GM18517 (cell line): ENCODE measurements around the gene HIKESHI.
"Not testable (repeated sequence)": the region's sequence is repeated elsewhere in the genome, so short reads cannot be mapped to it uniquely, and the experiment has no call there.

Source experiments
- ATAC-seq: cut with Tn5 transposase; IDR thresholded peaks from one replicate; pipeline ENCODE4 v1.9.1; 2021; ENCODE audit warnings: mild to moderate bottlenecking, moderate library complexity; ENCODE audit not compliant: unreplicated experiment

The HIKESHI gene, protein sequence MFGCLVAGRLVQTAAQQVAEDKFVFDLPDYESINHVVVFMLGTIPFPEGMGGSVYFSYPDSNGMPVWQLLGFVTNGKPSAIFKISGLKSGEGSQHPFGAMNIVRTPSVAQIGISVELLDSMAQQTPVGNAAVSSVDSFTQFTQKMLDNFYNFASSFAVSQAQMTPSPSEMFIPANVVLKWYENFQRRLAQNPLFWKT

DNA sequence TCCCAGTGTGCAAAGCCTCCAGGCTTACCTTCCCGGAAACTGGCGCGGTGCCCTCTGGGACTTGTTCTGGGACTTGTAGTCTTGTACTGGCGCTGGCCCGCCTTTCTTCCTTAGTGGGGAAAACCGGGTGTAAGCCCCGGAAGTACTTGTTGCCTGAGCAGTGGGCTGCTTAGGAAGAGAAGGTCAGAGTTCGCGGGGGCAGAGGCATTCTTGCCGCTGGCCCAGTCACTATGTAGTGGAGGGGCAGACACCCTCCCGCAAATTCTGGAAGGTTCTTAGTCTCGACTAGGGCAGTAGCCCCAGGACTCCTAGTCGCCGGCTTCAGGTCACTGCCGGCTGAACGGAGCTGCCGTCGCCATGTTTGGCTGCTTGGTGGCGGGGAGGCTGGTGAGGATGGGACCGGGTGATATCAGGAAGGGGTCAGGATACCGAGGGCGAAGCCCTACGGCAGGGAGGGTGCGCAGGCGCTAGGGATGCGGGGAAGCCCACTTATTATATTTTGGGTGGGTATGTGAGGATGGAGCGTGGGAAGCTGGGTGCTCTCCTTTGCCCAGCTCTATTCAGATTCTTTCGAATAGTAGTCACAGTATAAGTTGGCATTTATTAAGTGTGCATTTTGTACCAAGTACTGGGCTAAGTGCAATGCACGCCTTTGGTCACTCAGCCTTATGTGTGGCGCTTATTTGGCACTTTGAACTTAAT lies at the start of gene HIKESHI:
HIKESHI (plus strand) TSS at position 149 of the 702 bp plus-strand sequence; CDS start at position 358, 209 bp downstream.
- peak; percentile 98 for ATAC-seq

DNA sequence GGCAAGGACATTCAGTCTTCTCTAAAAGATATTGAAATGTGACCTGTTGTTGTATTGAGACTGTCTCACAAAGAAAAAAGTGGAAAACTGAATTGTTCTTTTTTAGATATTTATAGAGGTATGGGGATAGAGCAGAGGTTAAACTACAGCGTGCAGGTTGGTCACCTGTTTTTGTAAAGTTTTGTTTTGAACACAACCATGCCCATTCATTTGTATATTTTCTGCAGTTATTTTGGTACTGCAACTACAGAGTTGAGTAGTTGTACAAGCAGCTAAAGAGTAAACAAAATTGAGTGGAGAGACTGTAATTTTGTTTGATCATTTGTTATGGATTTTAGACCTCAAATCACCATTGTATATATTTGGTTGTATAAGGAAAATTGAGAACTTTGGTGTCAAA lies 46.1 kb upstream of the HIKESHI start:
- peak; percentile 88 for ATAC-seq

DNA sequence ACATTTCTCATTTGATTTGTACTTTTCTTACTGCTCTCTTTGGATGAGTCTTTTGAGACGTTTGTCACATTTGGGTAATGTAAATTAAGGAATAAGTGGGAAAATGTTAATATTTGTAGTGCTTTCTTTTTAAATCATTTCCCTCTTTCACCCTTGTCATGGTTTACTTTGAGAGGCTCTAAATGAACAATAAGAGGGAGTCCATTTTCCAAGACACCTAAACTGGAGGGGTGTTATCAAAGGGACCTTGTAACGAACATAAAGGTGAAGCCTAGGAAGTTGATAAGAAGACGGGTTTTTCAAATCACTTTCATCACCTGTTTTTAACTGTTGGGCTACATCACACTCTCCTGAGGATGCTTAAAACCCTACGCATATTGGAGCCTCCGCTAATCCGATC lies 45.4 kb upstream of the HIKESHI start:
- no peak for ATAC-seq

DNA sequence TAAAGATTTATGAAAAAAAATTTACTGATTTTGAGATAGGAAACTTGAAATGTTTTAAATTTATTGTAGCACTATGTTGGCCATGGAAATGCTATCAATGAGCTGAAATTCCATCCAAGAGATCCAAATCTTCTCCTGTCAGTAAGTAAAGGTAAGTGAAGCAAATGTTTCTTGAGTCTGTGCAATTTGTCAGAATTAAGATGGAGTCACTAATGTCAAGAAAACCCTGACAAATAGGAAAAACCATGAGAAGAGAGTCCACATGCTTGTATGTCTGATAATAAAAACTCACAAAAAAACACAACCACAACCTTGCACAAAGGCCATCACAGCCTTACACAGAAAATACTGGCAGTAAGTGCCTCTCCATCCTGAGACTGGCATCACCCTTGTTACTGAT lies 44.6 kb upstream of the HIKESHI start:
- no peak for ATAC-seq

DNA sequence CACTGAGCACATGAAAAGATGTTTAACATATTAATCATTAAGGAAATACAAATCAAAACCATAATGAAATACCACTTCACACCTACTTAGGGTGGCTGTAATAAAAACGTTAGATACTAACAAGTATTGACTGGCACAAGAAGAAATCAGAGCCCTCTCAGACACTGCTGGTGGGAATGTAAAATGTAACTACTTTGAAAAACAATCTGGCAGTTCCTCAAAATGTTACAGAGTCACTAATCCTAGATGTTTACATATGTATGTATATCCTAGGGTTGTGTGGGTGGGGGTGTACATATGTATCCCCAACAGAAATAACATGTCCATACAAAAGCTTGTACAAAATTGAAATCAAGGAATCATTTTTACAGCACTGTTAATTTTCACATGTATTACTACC lies 42.3 kb upstream of the HIKESHI start:
- no peak for ATAC-seq

DNA sequence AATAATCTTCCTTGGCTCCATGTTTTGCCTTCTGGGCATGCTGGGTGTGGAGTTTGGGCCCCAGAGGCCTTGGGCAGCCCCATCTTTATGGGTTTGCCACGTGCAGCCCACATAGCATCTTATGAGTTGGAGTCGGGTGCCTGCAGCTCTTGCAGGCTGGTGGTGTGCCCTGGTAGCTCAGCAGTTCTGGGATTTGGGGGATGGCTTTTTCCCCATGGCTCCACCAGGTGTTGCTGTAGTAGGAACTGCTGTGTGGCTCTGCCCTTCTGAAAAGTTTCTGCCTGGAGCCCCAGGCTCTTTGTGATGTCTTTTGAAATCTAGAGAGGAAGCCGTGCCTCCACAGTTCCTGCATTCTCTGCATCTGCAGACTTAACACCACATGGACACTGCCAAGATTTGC lies 40.7 kb upstream of the HIKESHI start:
- no peak for ATAC-seq

DNA sequence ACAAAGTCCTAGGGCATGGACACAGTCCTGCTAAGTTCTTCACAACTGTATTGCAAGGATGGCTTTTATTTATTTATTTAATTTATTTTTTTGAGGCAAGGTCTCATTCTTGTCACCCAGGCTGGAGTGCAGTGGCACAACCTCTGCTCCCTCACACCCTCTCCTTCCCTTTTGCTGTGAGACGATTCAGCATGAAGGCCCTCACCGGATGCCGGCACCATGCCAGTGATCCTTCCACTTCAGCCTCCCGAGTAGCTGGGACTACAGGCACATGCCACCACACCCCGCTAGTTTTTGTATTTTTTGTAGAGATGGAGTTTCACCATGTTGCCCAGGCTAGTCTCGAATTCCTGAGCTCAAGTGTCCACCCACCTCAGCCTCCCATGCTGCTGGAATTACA lies 39.7 kb upstream of the HIKESHI start:
- no peak for ATAC-seq

DNA sequence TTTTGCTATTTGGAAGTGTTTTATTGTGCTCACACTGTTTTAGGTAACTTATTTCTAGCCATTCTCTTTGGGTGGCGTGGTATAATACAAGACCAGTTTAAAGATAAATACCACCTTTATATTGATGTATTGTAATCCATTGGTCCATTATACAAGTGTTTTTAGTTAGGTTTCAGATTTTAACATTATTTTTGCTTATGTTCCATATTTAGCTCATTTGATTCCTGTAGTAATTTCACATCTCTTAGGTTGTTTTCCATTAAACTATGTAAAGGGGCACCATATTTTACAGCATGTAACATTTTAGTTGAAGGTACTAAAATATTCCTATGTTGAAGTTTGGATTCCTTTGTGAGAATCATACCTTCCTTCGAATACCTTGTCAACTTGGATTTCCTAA lies 37.4 kb upstream of the HIKESHI start:
- ATAC-seq: no peak

DNA sequence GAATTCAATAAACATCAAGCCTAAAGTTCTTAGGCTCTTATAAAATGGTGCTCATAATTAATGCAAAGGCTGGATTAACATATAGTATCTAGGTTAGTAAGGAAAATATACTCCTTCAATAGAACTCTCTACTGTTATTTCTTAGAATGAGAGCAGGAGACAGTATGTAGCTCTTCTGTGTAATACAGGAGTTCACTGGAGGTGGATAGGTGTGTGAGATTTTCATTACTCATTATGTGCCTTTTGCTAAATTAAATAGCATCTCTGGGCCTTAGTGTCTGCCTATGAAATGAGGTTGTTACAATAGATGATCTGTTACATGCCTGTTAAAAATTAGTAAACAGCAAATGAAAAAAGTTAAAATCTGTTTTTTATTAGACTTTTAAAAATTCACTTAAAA lies 36.8 kb upstream of the HIKESHI start:
- ATAC-seq: no peak

DNA sequence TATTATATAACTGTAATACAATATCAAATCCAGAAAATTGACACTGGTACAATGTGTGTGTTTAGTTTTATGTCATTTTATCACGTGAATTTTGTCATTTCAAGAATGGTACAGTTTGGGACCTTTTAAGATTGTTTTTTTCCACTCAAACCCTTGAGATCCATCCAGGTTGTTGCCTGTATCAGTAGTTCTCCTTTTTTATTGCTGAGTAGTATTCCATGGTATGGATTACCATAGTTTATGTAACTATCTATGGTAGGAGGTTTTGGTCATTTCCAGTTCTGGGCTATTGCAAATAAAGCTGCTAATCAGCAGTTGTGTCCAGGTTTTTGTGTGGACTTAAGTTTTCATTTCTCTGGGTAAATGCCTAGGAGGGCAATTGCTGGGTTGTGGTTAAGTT lies 32.4 kb upstream of the HIKESHI start:
- ATAC-seq: no peak

DNA sequence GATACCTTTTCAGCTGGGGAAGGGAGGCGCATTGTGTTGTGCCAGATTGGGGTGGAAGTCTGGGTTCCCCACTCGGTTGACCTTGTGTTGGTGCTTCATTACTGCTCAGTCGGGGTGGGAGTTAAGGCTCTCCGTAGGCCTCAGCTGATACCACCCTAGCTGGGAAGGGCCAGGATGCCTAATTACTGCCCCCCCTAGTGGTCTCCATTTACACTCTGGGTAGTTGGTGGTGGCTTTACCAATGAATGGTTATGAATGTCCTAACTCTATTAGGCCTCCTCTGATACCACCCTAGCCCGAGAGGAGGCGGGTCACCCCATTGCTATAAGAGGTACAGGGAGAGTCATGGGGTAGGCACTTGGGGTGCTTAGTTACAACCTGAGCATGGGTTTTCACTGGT lies 27.5 kb upstream of the HIKESHI start:
- ATAC-seq: no peak

DNA sequence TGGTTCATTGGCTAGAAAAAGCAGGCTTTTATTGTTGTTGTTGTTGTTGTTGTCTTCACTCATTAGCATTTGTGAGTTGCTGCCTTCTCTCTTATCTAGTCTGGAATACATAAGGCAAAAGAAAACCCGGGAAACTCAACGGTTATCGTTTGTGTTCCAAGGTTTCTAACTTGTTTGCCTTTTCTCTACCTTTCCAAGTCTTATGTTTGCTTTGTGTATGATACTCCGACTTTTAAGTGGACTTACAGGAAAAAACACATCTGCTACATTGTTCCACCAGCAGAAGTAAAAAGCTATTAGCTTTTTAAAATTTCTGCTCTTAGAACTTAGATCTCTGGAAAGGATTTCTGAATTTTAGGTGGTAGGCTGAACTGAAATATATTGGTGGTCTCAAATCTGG lies 27.0 kb upstream of the HIKESHI start:
- no peak for ATAC-seq

DNA sequence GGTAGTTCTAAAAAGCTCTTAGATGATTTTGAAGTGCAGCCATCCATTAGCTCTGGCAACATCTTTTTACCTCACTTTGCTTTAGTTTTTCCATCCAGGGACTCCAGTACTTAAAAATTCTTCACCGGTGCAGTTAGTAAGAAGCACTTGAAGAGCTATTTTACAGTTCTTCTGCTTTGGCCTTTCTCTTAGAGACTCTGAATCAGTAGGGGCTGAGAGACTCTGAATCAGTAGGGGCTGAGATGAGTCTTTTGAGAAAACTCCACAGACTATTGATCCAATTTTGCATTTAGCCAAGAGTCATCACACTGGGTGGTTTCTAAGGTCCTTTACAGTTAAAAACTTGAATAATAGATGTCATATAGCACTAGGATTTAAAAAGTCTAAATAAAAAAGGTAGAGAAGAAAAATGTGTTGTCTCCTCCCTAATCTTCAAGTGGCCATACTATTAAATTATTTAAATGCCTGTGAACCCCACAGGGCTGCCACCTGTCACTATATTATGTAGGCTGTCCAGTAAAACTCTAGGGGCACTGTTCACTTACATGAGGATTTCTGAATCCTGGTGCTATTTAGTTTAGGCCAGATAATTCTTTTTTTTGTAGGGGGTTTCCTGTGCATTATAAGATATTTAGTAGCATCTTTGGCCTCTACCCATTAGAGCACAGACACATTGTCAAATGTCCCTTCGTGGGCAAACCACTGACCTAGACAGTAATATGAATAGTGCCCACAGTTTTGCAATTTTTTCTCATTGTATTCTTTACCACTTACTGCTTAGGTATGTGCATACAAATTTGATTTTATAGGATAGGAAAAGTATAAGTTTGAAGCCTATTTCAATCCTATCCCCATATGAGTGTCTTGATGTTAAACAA lies 26.3 kb upstream of the HIKESHI start:
- no peak for ATAC-seq

DNA sequence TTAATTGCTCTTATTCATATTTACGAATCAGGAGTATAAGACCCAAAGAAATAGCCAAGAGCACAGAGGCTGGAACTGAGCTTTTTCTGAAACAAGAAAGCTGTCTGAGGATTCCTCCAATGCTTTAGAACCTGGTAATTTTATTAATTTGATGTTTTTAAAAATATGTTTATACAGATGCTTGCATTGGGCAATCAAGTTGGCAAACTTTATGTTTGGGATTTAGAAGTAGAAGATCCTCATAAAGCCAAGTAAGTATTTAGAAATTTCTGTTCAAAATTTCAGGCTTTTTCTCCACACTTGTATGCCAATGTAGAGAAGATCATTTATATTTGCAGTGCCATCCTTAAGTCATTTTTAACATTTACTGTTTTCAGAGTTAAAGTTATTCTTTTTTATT lies 24.3 kb upstream of the HIKESHI start:
- ATAC-seq: no peak

DNA sequence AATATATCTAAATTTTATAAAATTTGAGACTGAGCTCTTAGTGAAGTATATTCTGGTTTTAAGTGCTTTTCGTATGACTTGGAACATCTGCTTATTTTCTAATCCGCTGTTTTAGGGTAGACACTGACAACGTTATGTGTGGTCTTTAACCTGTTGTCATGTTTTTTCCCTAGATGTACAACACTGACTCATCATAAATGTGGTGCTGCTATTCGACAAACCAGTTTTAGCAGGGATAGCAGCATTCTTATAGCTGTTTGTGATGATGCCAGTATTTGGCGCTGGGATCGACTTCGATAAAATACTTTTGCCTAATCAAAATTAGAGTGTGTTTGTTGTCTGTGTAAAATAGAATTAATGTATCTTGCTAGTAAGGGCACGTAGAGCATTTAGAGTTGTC lies 23.8 kb upstream of the HIKESHI start:
- no peak for ATAC-seq

DNA sequence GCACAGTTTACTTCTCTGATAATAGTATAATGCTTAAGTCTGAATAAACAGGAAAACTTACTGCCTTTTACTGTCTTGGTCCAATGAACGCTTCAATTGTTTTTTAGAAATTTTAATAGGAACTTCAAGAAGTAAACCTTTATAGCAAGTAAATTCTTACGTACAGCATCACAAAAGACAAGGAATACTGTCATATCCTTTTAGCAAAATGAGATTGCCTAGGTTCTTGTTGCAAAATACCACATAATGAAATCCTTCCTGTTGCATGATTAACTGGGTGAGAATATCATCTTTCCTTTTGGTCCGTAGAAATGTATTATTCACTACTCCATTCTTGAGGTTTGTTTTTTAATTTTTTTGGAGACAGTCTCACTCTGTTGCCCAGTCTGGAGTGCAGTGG lies 22.3 kb upstream of the HIKESHI start:
- no peak for ATAC-seq

DNA sequence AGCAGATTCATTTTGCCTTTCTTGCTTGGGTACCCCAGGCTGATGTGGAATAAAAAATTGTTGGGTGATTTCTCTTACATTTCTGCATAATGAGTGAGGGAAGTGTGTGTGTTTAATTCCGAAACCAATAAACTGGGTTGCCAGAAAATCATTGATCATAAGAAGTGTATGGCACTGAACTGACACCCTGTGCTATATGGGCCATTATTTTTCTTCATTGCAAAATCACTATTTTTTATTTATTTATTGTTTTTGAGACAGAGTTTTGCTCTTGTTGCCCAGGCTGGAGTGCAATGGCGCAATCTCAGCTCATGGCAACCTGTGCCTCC lies 14.6 kb upstream of the HIKESHI start:
- no peak for ATAC-seq

DNA sequence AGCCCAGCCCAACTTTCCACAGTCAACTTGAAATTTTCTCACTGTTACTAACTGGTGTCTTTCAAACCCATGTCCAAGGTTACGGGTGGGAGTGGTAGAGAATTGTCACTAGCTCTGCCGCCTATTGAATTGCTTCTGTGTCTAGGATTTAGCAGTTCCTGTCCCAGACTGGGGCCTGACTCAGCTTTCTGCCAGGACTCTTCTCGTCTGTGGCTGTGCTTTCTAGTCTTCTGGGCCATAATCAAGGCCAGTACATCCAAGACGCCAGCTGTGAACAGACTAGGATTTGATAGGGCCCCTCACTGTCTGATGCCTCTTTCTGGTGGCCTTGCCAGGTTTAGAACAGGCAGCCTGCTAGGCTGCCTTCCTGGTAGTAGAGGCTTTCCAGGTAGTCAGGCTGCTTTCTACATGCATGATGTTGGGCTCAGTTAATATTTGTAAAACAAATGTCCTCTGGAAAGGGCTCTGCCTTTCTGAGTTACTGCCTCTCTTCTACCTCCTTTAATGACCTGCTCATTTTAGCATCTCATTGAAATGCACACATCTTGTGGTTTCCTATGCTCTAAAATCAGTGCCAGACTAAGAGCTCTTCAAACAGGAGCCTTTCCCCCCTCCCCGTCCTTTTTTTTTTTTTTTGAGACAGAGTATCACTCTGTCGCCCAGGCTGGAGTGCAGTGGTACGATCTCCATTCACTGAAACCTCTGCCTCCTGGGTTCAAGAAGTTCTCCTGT lies 13.1 kb upstream of the HIKESHI start:
- ATAC-seq: no peak

DNA sequence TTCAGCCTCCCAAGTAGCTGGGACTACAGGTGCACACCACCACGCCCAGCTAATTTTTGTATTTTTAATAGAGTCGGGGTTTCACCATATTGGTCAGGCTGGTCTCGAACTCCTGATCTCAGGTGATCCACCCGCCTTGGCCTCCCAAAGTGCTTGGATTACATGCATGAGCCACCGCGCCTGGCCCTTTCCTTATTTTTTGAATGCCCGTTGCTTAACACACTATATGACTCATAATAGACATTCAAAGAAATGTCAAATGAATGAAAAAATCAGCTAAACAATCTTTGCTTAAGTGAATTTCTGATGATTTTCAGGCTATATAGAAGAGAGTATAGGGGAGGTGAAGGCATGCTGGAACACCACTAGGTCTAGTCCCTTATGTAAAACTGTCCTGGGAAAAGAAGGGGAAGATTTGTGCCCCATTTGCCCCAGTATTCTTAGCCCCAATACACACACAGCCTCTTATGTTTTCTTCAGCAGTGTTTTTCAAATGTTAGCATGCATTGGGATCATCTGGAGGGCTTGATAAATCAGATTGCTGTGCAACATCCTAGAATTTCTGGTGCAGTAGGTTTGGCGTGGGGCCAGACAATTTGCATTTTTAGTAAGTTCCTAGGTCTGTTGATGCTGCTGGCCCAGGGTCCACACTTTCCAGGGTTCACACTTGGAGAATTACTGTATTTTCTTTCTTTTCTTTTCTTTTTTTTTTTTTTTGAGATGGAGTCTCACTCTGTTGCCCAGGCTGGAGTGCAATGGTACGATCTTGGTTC lies 12.3 kb upstream of the HIKESHI start:
- not testable (repeated sequence) for ATAC-seq

DNA sequence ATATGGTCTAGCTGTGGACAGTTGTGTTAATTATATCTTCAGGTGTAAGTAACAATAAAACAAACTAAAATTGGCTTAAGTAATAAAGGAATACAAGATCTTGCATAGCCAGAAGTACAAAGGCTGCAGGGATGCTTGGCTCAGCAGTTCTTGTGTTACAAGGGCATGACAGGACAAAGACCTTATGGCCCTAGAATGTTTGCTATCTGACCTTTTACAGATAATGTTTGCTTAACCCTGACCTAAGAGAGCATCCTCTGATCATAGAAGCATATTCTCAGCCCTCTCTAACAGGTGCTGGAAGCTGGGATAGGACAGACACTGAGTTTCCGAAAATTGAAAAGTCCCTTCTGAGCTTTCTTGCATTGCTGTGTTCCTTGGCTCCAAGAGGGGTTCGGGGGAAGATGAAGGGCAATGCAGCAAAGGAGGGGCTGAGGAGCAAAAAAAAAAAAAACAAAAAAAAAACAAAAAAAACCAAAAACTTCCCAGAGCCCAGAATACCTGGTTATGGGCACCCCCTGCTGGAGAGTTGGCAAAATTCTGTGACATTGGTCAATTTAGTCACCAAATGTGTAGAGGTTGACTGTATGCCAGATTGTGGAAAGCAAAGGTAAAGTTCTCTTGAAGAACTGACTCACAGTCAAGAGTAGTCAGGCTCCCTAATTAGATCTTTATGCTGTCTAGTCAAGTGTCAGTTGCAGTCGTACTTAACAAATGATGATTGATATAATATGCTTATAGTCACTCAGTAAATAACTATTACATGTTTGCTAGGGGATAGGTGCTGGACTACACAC lies 10.4 kb upstream of the HIKESHI start:
- no peak for ATAC-seq
